Hepatic stellate cell (primary cell): ENCODE measurements around the gene MPND.
A peak's percentile ranks its signal among the peaks of the same experiment; 100 is the strongest.

Source experiments
- DNase-seq: peaks from one replicate; pipeline ENCODE4 v3.0.0; 2011; ENCODE audit warnings: low spot score

MPND gene

DNA sequence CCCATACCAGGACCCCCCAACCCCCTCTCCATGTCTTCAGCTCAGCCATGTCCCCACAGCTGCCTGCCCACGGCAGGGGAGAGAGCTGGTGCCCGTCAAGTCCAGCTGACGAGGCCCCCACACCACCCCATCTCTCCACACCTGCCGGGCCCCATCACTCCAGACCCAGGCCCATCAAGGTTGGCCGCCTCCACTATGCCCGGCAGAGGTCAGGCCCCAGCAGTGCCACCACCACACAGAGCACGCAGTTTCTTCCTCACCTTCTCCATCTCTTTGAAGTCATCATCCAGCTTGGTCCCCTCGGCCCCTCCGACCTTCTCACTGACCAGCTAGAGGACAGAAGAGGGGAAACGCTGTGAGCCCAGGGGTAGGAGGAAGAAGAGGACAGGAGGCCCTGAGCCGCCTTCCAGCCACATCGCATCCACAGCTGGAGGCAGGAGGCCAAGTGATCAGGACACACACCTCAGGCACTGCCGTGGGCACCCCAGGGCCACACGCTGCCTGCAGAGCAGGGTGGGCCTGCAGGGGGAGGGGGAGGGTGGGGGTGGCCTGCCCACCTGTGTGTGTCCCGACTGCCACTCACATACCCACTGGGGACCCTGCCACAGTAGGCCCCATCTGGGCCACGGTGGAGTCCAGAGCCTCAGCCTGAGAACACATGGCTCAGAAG is 23.4 kb downstream of the MPND start:
- DNase-seq: no peak

- DNase-seq: no peak
These were observed 24.0 kb downstream of the MPND start for GRCh38 chr19:4367336-4367723.

DNA sequence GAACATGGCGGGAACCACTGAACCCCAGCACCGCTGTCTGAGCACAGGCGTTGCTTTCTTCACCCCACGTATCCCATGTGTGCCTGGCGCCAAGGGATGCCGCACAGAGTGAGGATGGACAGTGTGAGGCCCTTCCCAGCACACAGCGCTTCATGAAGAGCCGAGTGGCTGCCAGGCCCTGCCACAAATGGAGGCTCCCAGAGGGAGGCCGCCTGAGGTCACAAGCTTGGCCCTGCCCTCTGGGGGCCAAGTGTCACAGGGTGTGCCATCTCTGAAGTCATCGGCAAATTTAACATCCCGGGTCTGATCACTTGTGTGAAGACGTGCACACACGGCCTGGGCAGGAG is 24.4 kb downstream of the MPND start:
- DNase-seq: no peak

- DNase-seq: no peak
These were observed 24.9 kb downstream of the MPND start for GRCh38 chr19:4368128-4368820.

GRCh38 chr19:4369109-4369887 is 25.9 kb downstream of the MPND start:
- DNase-seq: no peak

- no peak for DNase-seq
These were observed 26.5 kb downstream of the MPND start for GRCh38 chr19:4369888-4370260.

- no peak for DNase-seq
These were observed 27.2 kb downstream of the MPND start for GRCh38 chr19:4370418-4371041.

- DNase-seq: no peak
These were observed 28.1 kb downstream of the MPND start for GRCh38 chr19:4371247-4372164.

GRCh38 chr19:4372165-4373012 is 29.0 kb downstream of the MPND start:
- no peak for DNase-seq

DNA sequence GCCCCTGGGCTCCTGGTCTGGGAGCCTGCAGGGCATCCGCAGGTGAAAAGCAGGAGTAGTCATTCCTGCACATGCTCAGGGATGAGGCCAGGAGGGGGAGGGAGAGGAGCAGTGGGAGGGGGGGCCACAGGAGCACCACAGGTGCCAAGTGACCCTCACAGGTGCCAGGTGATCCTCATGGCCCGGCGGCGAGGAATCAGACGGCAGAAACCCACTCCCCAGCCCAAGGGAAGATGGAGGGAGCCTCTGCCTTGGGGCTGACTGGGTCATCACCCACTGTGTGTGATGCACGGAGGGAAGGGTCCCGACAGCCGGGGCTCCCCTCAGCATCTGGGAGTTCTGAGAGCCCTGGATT is 29.6 kb downstream of the MPND start:
- no peak for DNase-seq

GRCh38 chr19:4373601-4374497 is 30.5 kb downstream of the MPND start:
- peak; percentile 57 for DNase-seq

- peak; percentile 90 for DNase-seq
These were observed 31.3 kb downstream of the MPND start for GRCh38 chr19:4374498-4375163.

GRCh38 chr19:4375164-4376027 is 32.0 kb downstream of the MPND start:
- peak; percentile 80 for DNase-seq

DNA sequence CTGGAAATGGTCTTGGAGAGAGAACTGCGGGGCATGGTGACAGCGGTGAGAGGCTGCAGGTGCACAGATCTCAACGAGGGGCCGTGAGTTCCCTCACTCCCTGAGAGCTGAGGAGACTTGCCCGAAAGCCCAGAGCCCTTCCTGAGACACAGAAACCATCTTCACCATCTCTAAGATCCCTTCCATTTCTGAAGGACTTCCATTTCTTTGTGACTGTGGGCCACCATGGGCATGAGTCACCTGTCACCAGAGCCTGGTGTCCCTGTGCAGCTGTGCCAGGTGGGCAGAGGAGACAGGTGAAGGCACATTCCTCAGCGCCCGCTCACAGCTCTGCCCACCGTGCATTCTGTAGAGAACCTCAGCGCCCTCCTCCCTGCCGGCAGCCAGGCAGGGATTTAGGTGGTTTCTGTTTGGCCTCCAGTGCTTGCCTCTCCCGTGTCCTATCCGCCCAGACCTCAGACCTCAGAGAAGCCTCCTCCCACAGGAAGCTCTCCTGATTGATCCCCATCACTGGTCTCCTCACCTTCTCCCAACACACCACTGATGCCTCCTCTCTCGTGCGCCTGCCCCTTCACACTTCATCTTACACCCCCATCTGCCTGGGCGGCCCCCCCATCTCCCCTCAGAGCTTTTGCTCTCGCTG is 32.8 kb downstream of the MPND start:
- no peak for DNase-seq

- DNase-seq: no peak
These were observed 33.3 kb downstream of the MPND start for GRCh38 chr19:4376671-4376990.

- no peak for DNase-seq
These were observed 33.8 kb downstream of the MPND start for GRCh38 chr19:4376991-4377781.

DNA sequence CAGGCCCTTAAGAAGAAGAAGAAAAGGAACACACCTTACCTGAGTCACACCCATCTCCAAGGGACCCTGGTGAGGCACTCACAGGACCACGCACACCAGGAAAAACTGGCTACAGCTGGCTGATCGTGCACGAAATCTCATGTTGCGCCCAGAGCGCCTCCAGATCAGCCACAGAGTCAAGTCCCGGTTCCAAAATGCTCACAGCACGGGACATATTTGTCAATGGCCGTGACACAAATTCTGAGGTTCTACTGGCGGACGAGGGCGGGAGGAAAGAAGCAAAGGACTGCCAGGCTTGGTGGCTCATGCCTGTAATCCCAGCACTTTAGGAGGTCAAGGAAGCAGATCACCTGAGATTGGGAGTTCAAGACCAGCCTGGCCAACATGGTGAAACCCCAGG is 35.5 kb downstream of the MPND start:
- DNase-seq: no peak
